Measurements from ENCODE around the gene SLC22A4. TPM values are rescaled to one million over a fixed set of nuclear protein-coding genes. Genes with fewer than 3 reads are reported as not detected.

The SLC22A4 gene
- total and polyA plus RNA-seq, 4 donors = 0.25 to 42.2 (median 0.47) TPM

DNA sequence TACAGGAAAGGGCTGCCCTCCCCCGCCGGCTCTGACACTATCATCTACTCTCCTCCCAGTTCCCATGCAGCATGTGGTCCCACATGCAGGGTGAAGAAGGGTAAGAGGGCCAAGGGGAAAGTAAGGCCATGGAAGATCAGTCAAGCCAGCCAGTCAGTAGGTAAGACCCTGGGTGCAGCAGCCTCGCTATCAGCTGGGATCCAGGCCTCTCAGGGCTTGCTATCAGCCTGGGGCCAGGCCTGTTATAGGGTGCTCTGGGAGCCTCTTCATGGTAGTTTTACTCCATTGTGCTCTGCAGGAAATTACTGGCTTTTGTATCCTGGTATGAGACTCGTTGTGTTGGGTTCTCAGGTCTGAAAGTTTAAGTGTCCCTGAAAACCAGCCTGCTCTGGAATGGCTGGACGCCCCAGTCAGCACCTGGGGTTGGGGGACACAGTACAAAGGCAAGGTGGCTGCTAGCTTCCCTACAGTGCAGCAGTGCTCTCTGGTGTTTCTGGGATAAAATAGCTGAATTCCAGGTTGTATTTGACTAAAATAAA, 21.4 kb downstream of the SLC22A4 start:
- 86% methylated on average over 5 of the region's 5 CpGs for WGBS
- no peak overlapping the region for H3K4me3 ChIP-seq (ENCODE audit: low read depth in 1 of 3, low read length in 3 of 3)
- H3K27ac ChIP-seq (ENCODE audit: low read depth in 1 of 2, low read length in 2 of 2) = no peak overlapping the region
- H3K9me3 ChIP-seq (ENCODE audit: control insufficient read depth in 4 of 4, low read length in 3 of 4) = no peaks in the 10 kb centered on the region
- peak; percentile 82 for DNase-seq (ENCODE audit: low spot score)
- H3K9ac ChIP-seq (ENCODE audit: low read depth in 1 of 2, low read length in 2 of 2) = no peak overlapping the region
- peaks cover 0 to 9% (median 4%) of the 10 kb centered on the region in 4 donors for H3K4me1 ChIP-seq (ENCODE audit: control insufficient read depth in 4 of 4, insufficient read depth in 4 of 4, low read length in 3 of 4)
- TF ChIP-seq, protein P1, sequence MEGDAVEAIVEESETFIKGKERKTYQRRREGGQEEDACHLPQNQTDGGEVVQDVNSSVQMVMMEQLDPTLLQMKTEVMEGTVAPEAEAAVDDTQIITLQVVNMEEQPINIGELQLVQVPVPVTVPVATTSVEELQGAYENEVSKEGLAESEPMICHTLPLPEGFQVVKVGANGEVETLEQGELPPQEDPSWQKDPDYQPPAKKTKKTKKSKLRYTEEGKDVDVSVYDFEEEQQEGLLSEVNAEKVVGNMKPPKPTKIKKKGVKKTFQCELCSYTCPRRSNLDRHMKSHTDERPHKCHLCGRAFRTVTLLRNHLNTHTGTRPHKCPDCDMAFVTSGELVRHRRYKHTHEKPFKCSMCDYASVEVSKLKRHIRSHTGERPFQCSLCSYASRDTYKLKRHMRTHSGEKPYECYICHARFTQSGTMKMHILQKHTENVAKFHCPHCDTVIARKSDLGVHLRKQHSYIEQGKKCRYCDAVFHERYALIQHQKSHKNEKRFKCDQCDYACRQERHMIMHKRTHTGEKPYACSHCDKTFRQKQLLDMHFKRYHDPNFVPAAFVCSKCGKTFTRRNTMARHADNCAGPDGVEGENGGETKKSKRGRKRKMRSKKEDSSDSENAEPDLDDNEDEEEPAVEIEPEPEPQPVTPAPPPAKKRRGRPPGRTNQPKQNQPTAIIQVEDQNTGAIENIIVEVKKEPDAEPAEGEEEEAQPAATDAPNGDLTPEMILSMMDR (IDR thresholded peaks at IDR 0.05; ENCODE audit: low read depth, low read length, missing input control) = no peak
- no peak for TF ChIP-seq GABPA (IDR thresholded peaks at IDR 0.05 in 1 of 2, conservative IDR thresholded peaks at IDR 0.05 in 1 of 2)
- TF ChIP-seq SP1 (IDR thresholded peaks at IDR 0.05) = no peak
- no peak for TF ChIP-seq JUND (IDR thresholded peaks at IDR 0.05)
- TF ChIP-seq HNF4A (conservative IDR thresholded peaks at IDR 0.05) = no peak
- no peak for TF ChIP-seq FOXA1 (IDR thresholded peaks at IDR 0.05)
- TF ChIP-seq, protein P2, sequence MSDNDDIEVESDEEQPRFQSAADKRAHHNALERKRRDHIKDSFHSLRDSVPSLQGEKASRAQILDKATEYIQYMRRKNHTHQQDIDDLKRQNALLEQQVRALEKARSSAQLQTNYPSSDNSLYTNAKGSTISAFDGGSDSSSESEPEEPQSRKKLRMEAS (IDR thresholded peaks at IDR 0.05) = no peak
- TF ChIP-seq, protein P3, sequence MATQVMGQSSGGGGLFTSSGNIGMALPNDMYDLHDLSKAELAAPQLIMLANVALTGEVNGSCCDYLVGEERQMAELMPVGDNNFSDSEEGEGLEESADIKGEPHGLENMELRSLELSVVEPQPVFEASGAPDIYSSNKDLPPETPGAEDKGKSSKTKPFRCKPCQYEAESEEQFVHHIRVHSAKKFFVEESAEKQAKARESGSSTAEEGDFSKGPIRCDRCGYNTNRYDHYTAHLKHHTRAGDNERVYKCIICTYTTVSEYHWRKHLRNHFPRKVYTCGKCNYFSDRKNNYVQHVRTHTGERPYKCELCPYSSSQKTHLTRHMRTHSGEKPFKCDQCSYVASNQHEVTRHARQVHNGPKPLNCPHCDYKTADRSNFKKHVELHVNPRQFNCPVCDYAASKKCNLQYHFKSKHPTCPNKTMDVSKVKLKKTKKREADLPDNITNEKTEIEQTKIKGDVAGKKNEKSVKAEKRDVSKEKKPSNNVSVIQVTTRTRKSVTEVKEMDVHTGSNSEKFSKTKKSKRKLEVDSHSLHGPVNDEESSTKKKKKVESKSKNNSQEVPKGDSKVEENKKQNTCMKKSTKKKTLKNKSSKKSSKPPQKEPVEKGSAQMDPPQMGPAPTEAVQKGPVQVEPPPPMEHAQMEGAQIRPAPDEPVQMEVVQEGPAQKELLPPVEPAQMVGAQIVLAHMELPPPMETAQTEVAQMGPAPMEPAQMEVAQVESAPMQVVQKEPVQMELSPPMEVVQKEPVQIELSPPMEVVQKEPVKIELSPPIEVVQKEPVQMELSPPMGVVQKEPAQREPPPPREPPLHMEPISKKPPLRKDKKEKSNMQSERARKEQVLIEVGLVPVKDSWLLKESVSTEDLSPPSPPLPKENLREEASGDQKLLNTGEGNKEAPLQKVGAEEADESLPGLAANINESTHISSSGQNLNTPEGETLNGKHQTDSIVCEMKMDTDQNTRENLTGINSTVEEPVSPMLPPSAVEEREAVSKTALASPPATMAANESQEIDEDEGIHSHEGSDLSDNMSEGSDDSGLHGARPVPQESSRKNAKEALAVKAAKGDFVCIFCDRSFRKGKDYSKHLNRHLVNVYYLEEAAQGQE (IDR thresholded peaks at IDR 0.05) = no peak
- TF ChIP-seq, protein P4, sequence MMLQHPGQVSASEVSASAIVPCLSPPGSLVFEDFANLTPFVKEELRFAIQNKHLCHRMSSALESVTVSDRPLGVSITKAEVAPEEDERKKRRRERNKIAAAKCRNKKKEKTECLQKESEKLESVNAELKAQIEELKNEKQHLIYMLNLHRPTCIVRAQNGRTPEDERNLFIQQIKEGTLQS (IDR thresholded peaks at IDR 0.05) = no peak
- no peak for TF ChIP-seq EGR1 (IDR thresholded peaks at IDR 0.05; ENCODE audit: low read depth in 2 of 2)
- TF ChIP-seq YY1 (IDR thresholded peaks at IDR 0.05) = no peak
- no peak for TF ChIP-seq FOXA2 (IDR thresholded peaks at IDR 0.05)
- no peak for TF ChIP-seq RAD21 (IDR thresholded peaks at IDR 0.05)
- TF ChIP-seq TAF1 (conservative IDR thresholded peaks at IDR 0.05) = no peak
- no peak for TF ChIP-seq NR2F2 (IDR thresholded peaks at IDR 0.05)
- H3K36me3 ChIP-seq (ENCODE audit: control insufficient read depth in 4 of 4, insufficient read depth in 3 of 4, low read depth in 1 of 4, low read length in 3 of 4) = peaks cover 0 to 7% (median 3%) of the 10 kb centered on the region in 4 donors
- H3K27me3 ChIP-seq (ENCODE audit: control insufficient read depth in 4 of 4, insufficient read depth in 4 of 4, low read length in 3 of 4) = no peaks in the 10 kb centered on the region

DNA sequence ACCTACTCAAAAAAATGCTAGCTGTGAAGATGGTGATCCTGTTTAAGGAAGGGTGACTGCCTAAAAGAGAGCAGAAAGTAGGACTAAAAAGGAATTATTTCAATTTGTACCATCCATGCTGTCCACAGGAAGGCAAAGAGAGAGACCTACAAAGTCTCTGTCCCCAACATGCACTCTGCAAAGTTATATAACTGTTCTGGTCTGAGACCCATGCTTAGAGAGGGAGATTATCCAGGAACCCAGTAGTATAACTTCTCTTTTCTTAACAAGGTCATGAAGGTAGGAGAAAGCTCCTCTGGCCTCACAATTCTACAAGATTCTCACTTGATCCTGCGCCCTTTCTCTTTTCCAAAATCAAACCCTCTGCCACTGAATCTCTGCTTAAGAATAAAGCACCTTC, 25.8 kb downstream of the SLC22A4 start:
- H3K27ac ChIP-seq (ENCODE audit: low read depth in 1 of 2, low read length in 2 of 2) = no peak overlapping the region
- H3K27me3 ChIP-seq (ENCODE audit: control insufficient read depth in 4 of 4, insufficient read depth in 4 of 4, low read length in 3 of 4) = no peaks in the 10 kb centered on the region
- no peak for DNase-seq (ENCODE audit: low spot score)
- H3K4me3 ChIP-seq (ENCODE audit: low read depth in 1 of 3, low read length in 3 of 3) = no peak overlapping the region
- 92% methylated on average over 1 of the region's 1 CpG for WGBS
- peaks cover 0 to 19% (median 8%) of the 10 kb centered on the region in 4 donors for H3K4me1 ChIP-seq (ENCODE audit: control insufficient read depth in 4 of 4, insufficient read depth in 4 of 4, low read length in 3 of 4)
- H3K9ac ChIP-seq (ENCODE audit: low read depth in 1 of 2, low read length in 2 of 2) = no peak overlapping the region
- H3K9me3 ChIP-seq (ENCODE audit: control insufficient read depth in 4 of 4, low read length in 3 of 4) = no peaks in the 10 kb centered on the region
- peaks cover 0 to 8% (median 4%) of the 10 kb centered on the region in 4 donors for H3K36me3 ChIP-seq (ENCODE audit: control insufficient read depth in 4 of 4, insufficient read depth in 3 of 4, low read depth in 1 of 4, low read length in 3 of 4)
- TF ChIP-seq FOXA1 (IDR thresholded peaks at IDR 0.05) (no peak), HNF4A (conservative IDR thresholded peaks at IDR 0.05) (no peak), FOXA2 (IDR thresholded peaks at IDR 0.05) (no peak), RXRA (IDR thresholded peaks at IDR 0.05) (no peak), EGR1 (IDR thresholded peaks at IDR 0.05; ENCODE audit: low read depth in 2 of 2) (no peak), GABPA (IDR thresholded peaks at IDR 0.05 in 1 of 2, conservative IDR thresholded peaks at IDR 0.05 in 1 of 2) (no peak), NR2F2 (IDR thresholded peaks at IDR 0.05) (no peak), SP1 (IDR thresholded peaks at IDR 0.05) (no peak), TAF1 (conservative IDR thresholded peaks at IDR 0.05) (no peak), JUND (IDR thresholded peaks at IDR 0.05) (no peak)
- TF ChIP-seq, protein P5, sequence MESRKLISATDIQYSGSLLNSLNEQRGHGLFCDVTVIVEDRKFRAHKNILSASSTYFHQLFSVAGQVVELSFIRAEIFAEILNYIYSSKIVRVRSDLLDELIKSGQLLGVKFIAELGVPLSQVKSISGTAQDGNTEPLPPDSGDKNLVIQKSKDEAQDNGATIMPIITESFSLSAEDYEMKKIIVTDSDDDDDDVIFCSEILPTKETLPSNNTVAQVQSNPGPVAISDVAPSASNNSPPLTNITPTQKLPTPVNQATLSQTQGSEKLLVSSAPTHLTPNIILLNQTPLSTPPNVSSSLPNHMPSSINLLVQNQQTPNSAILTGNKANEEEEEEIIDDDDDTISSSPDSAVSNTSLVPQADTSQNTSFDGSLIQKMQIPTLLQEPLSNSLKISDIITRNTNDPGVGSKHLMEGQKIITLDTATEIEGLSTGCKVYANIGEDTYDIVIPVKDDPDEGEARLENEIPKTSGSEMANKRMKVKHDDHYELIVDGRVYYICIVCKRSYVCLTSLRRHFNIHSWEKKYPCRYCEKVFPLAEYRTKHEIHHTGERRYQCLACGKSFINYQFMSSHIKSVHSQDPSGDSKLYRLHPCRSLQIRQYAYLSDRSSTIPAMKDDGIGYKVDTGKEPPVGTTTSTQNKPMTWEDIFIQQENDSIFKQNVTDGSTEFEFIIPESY (IDR thresholded peaks at IDR 0.05) = no peak
- TF ChIP-seq, protein P1 (IDR thresholded peaks at IDR 0.05; ENCODE audit: low read depth, low read length, missing input control) = no peak
- TF ChIP-seq, protein P3 (IDR thresholded peaks at IDR 0.05) = no peak
